ENCODE results near the gene TRABD2B. TPM values are rescaled to one million over a fixed set of nuclear protein-coding genes. Genes with fewer than 3 reads are reported as not detected.
A peak's percentile ranks its signal among the peaks of the same experiment; 100 is the strongest.

The TRABD2B gene
- total and polyA plus RNA-seq, 2 of the 13 experiments (the other 11 are each of a cell fraction or from before 2014, with no cell fraction given), result 0.04 TPM; not detected in 1

- TF ChIP-seq, protein P1, sequence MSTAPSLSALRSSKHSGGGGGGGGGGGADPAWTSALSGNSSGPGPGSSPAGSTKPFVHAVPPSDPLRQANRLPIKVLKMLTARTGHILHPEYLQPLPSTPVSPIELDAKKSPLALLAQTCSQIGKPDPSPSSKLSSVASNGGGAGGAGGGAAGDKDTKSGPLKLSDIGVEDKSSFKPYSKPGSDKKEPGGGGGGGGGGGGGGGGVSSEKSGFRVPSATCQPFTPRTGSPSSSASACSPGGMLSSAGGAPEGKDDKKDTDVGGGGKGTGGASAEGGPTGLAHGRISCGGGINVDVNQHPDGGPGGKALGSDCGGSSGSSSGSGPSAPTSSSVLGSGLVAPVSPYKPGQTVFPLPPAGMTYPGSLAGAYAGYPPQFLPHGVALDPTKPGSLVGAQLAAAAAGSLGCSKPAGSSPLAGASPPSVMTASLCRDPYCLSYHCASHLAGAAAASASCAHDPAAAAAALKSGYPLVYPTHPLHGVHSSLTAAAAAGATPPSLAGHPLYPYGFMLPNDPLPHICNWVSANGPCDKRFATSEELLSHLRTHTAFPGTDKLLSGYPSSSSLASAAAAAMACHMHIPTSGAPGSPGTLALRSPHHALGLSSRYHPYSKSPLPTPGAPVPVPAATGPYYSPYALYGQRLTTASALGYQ (CRISPR knock-in tag; IDR thresholded peaks at IDR 0.05), result no peak
- no peak for TF ChIP-seq HNRNPK (IDR thresholded peaks at IDR 0.05; ENCODE audit: low read depth, low read length, poor library complexity, severe bottlenecking)
- no peak; the same call in 1 of the 2 replicates for TF ChIP-seq HOMEZ (CRISPR knock-in tag; IDR thresholded peaks at IDR 0.05; ENCODE audit: low read depth)
- no peak for TF ChIP-seq ETS1 (CRISPR knock-in tag; IDR thresholded peaks at IDR 0.05)
- TF ChIP-seq RBM22 (optimal IDR thresholded peaks at IDR 0.05; ENCODE audit: low read length), result no peak
- no peak for TF ChIP-seq ZNF225 (CRISPR knock-in tag; IDR thresholded peaks at IDR 0.05)
- TF ChIP-seq ZNF678 (CRISPR knock-in tag; IDR thresholded peaks at IDR 0.05), result no peak
- TF ChIP-seq ZNF350 (CRISPR knock-in tag; IDR thresholded peaks at IDR 0.05; ENCODE audit: borderline replicate concordance, low read depth), result 0 out of 2 replicates have a peak, but pooled peaks have one; percentile 36
- TF ChIP-seq TGIF2 (CRISPR knock-in tag; IDR thresholded peaks at IDR 0.05), result no peak
- no peak for TF ChIP-seq HOXA5 (CRISPR knock-in tag; IDR thresholded peaks at IDR 0.05)
- TF ChIP-seq ZNF431 (CRISPR knock-in tag; IDR thresholded peaks at IDR 0.05; ENCODE audit: borderline replicate concordance, low read depth), result no peak
- TF ChIP-seq, protein P2, sequence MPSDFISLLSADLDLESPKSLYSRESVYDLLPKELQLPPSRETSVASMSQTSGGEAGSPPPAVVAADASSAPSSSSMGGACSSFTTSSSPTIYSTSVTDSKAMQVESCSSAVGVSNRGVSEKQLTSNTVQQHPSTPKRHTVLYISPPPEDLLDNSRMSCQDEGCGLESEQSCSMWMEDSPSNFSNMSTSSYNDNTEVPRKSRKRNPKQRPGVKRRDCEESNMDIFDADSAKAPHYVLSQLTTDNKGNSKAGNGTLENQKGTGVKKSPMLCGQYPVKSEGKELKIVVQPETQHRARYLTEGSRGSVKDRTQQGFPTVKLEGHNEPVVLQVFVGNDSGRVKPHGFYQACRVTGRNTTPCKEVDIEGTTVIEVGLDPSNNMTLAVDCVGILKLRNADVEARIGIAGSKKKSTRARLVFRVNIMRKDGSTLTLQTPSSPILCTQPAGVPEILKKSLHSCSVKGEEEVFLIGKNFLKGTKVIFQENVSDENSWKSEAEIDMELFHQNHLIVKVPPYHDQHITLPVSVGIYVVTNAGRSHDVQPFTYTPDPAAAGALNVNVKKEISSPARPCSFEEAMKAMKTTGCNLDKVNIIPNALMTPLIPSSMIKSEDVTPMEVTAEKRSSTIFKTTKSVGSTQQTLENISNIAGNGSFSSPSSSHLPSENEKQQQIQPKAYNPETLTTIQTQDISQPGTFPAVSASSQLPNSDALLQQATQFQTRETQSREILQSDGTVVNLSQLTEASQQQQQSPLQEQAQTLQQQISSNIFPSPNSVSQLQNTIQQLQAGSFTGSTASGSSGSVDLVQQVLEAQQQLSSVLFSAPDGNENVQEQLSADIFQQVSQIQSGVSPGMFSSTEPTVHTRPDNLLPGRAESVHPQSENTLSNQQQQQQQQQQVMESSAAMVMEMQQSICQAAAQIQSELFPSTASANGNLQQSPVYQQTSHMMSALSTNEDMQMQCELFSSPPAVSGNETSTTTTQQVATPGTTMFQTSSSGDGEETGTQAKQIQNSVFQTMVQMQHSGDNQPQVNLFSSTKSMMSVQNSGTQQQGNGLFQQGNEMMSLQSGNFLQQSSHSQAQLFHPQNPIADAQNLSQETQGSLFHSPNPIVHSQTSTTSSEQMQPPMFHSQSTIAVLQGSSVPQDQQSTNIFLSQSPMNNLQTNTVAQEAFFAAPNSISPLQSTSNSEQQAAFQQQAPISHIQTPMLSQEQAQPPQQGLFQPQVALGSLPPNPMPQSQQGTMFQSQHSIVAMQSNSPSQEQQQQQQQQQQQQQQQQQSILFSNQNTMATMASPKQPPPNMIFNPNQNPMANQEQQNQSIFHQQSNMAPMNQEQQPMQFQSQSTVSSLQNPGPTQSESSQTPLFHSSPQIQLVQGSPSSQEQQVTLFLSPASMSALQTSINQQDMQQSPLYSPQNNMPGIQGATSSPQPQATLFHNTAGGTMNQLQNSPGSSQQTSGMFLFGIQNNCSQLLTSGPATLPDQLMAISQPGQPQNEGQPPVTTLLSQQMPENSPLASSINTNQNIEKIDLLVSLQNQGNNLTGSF (CRISPR knock-in tag; IDR thresholded peaks at IDR 0.05), result no peak
- TF ChIP-seq CEBPG (CRISPR knock-in tag; IDR thresholded peaks at IDR 0.05), result no peak
- no peak for TF ChIP-seq DNMT3B (CRISPR knock-in tag; conservative IDR thresholded peaks at IDR 0.05)
- no peak for TF ChIP-seq PRMT3 (CRISPR knock-in tag; IDR thresholded peaks at IDR 0.05; ENCODE audit: borderline replicate concordance, low read depth)
- no peak for TF ChIP-seq ZFP36 (IDR thresholded peaks at IDR 0.05; ENCODE audit: borderline replicate concordance, low read depth, low read length, partially characterized antibody)
- no peak for TF ChIP-seq REPIN1 (CRISPR knock-in tag; IDR thresholded peaks at IDR 0.05; ENCODE audit: borderline replicate concordance, low read depth)
Measured at GRCh38 chr1:47875831-47876586, 121.2 kb downstream of the TRABD2B start (continued).
